HepG2 (cell line): ENCODE results near the gene LAMB3. TPM values are rescaled to one million over a fixed set of nuclear protein-coding genes. Genes with fewer than 3 reads are reported as not detected.

Experiments
- ATAC-seq: fragments of 200-7000 bp; cut with Tn5 transposase; 3 replicates; pipeline ENCODE4 v1.9.1; 2020; ENCODE audit warnings: mild to moderate bottlenecking, moderate library complexity
- BruUV-seq: library from RNA; stranded (reverse); fragments of 400-500 nt; replicated peaks from 2 replicates; lab custom pipeline; 2021; lab: Mats Ljungman, UMichigan
- CTCF ChIA-PET: fragments of 300-600 bp; formaldehyde crosslinking; extraction: SDS; loops from one replicate; lab custom pipeline; 2021; ENCODE audit warnings: low total read pairs, inconsistent platforms, low intra/inter-chr PET ratio; lab: Yijun Ruan, JAX
- POLR2A ChIA-PET: fragments of 350-600 bp; sonication (Branson Sonifier 250); formaldehyde crosslinking; loops from one replicate; lab custom pipeline; 2020; ENCODE audit warnings: antibody characterized with exemption, inconsistent platforms; lab: Yijun Ruan, JAX
- DNase-seq: peaks from one replicate; pipeline ENCODE4 v3.0.0-alpha.2; 2015; ENCODE audit warnings: low spot score
- FAIRE-seq: peaks from 3 replicates; lab custom pipeline; 2011; peaks lifted over from hg19 to GRCh38; lab: Jason Lieb, UNC
- H2AFZ ChIP-seq: one replicate; pipeline ENCODE4 v1.6.1; 2011; ENCODE audit warnings: low read length, inconsistent platforms
- H3K27ac ChIP-seq: fragments of 300-600 bp; 3 replicates; pipeline ENCODE4 v1.8.0; 2011; ENCODE audit warnings: mixed run types, mild to moderate bottlenecking, mixed read lengths, low read length, inconsistent platforms; ENCODE audit not compliant: insufficient read depth; ENCODE audit errors: extremely low read length
- H3K27me3 ChIP-seq, 2 experiments: fragments of 200-600 bp in 1 of 2; 2 replicates in 1 of 2; 3 replicates in 1 of 2; pipeline versions ENCODE4 v1.6.0 to v1.8.0; 2011; ENCODE audit warnings: low read length in 2 of 2, mild to moderate bottlenecking in 2 of 2, moderate library complexity in 2 of 2, inconsistent platforms in 1 of 2; ENCODE audit not compliant: insufficient read depth in 2 of 2, control insufficient read depth in 1 of 2
- H3K36me3 ChIP-seq, 2 experiments: fragments of 200-600 bp in 1 of 2; replicated peaks in 1 of 2; 2 replicates in 1 of 2; 3 replicates in 1 of 2; pipeline versions ENCODE4 v1.5.1 to v1.8.0; 2011; ENCODE audit warnings: low read length in 2 of 2, inconsistent platforms in 1 of 2; ENCODE audit not compliant: insufficient read depth in 2 of 2, control insufficient read depth in 1 of 2
- H3K4me1 ChIP-seq: 2 replicates; pipeline ENCODE4 v1.5.1; 2012; ENCODE audit warnings: low read length, inconsistent platforms; ENCODE audit not compliant: insufficient read depth
- H3K4me2 ChIP-seq: 2 replicates; pipeline ENCODE4 v1.6.0; 2011; ENCODE audit warnings: low read depth, low read length, inconsistent platforms
- H3K4me3 ChIP-seq, 3 experiments: fragments of 200-600 bp in 1 of 3; sonication (generic), shearing (Covaris generic) in 1 of 3; replicated peaks in 1 of 3; 2 replicates each; pipeline ENCODE4 v1.5.1; 2011 to 2016; ENCODE audit warnings: low read length in 3 of 3, inconsistent platforms in 2 of 3, low read depth in 2 of 3, mild to moderate bottlenecking in 2 of 3, control low read depth in 1 of 3, mixed read lengths in 1 of 3; ENCODE audit not compliant: insufficient read depth in 1 of 3
- H3K79me2 ChIP-seq: one replicate; pipeline ENCODE4 v1.6.1; 2011; ENCODE audit warnings: low read length, inconsistent platforms; ENCODE audit not compliant: insufficient read depth
- H3K9ac ChIP-seq: 2 replicates; pipeline ENCODE4 v1.6.0; 2011; ENCODE audit warnings: mild to moderate bottlenecking, low read depth, low read length, inconsistent platforms; ENCODE audit not compliant: insufficient read depth
- H3K9me3 ChIP-seq: 2 replicates; pipeline ENCODE4 v1.5.1; 2012; ENCODE audit warnings: mild to moderate bottlenecking, low read length
- H4K20me1 ChIP-seq: 2 replicates; pipeline ENCODE4 v1.6.0; 2011; ENCODE audit warnings: inconsistent platforms, mild to moderate bottlenecking, low read length, moderate library complexity; ENCODE audit not compliant: insufficient read depth
- ARID2 ChIP-seq: sonication (generic); formaldehyde crosslinking; IDR thresholded peaks from 2 replicates; pipeline ENCODE4 v1.8.1; 2022; ENCODE audit warnings: mild to moderate bottlenecking, missing genetic modification reagents, borderline replicate concordance
- ATF7 ChIP-seq, 2 experiments: fragments of 450-650 bp in 1 of 2; sonication (generic) in 1 of 2; formaldehyde crosslinking in 1 of 2; IDR thresholded peaks; 2 replicates each; pipeline versions ENCODE4 v1.4.0 to v1.6.1; 2016 to 2020; ENCODE audit warnings: antibody characterized with exemption in 1 of 2, mild to moderate bottlenecking in 1 of 2, missing genetic modification reagents in 1 of 2
- ETS1 ChIP-seq: sonication (generic); formaldehyde crosslinking; IDR thresholded peaks from 2 replicates; pipeline ENCODE4 v1.4.0; 2020; ENCODE audit warnings: missing genetic modification reagents
- GLMP ChIP-seq: sonication (generic); formaldehyde crosslinking; IDR thresholded peaks from 2 replicates; pipeline ENCODE4 v1.9.0; 2021; ENCODE audit warnings: missing genetic modification reagents, mild to moderate bottlenecking, borderline replicate concordance
- KAT8 ChIP-seq: IDR thresholded peaks from 2 replicates; pipeline ENCODE4 v1.6.1; 2016; ENCODE audit warnings: missing genetic modification reagents, missing compliant biosample characterization
- REPIN1 ChIP-seq: sonication (generic); formaldehyde crosslinking; IDR thresholded peaks from 2 replicates; pipeline ENCODE4 v1.8.0; 2022; ENCODE audit warnings: missing genetic modification reagents, low read depth, mild to moderate bottlenecking, borderline replicate concordance
- SMAD1 ChIP-seq: sonication (generic); formaldehyde crosslinking; IDR thresholded peaks from 2 replicates; pipeline ENCODE4 v1.4.0; 2020; ENCODE audit warnings: missing genetic modification reagents, low read depth, mild to moderate bottlenecking, borderline replicate concordance
- ZBTB42 ChIP-seq: sonication (generic); formaldehyde crosslinking; IDR thresholded peaks from 2 replicates; pipeline ENCODE4 v1.5.0; 2020; ENCODE audit warnings: mild to moderate bottlenecking, missing genetic modification reagents
- ZNF205 ChIP-seq: IDR thresholded peaks from 2 replicates; pipeline ENCODE4 v1.6.1; 2018; ENCODE audit warnings: missing biosample characterization, missing genetic modification reagents
- ZNF274 ChIP-seq: sonication (generic); formaldehyde crosslinking; IDR thresholded peaks from 2 replicates; pipeline ENCODE4 v1.5.1; 2020; ENCODE audit warnings: mild to moderate bottlenecking, missing genetic modification reagents
- ZNF747 ChIP-seq: sonication (generic); formaldehyde crosslinking; IDR thresholded peaks from 2 replicates; pipeline ENCODE4 v1.8.1; 2023; ENCODE audit warnings: missing genetic modification reagents, mild to moderate bottlenecking, borderline replicate concordance
- ZNF788 ChIP-seq: sonication (generic); formaldehyde crosslinking; IDR thresholded peaks from 2 replicates; pipeline ENCODE4 v1.5.0; 2020; ENCODE audit warnings: mild to moderate bottlenecking, missing genetic modification reagents, borderline replicate concordance
- WGBS: methylation state at CpG from one replicate; pipeline ENCODE4 v1.1.6; 2017; ENCODE audit warnings: low lambda C conversion rate; 5-methylcytosine and 5-hydroxymethylcytosine counted together
- in situ Hi-C: cut with HindIII; loops from 2 replicates; pipeline ENCODE4 v1.10.0; 2017; ENCODE audit warnings: low pct_unique_long_range_greater_than_20kb; ENCODE audit not compliant: extremely low pct_ligation_motif_present
- intact Hi-C: fragments of 100-400 bp; cut with micrococcal nuclease; formaldehyde crosslinking; loops from one replicate; pipeline ENCODE4 v1.10.0; 2022; ENCODE audit not compliant: unreplicated experiment
- polyA plus RNA-seq, 8 experiments: library from polyadenylated mRNA; depleted of rRNA in 3 of 8; stranded (reverse) in 7 of 8; unstranded in 1 of 8; fragments of >200 nt; fragmentation: Illumina TruSeq in 4 of 8; extraction: Trizol in 4 of 8; gene quantifications; 2 replicates each; pipeline versions ENCODE4 v1.2.1 to v1.2.3, GENCODE V29; 2011 to 2016; ENCODE audit warnings: low read depth in 4 of 8, missing spikeins in 1 of 8, mixed read lengths in 1 of 8; ENCODE audit not compliant: insufficient read depth in 1 of 8
- total RNA-seq, 5 experiments: library from RNA; depleted of rRNA; stranded (reverse); fragments of >200 nt; fragmentation: Illumina TruSeq; extraction: Trizol; gene quantifications; 2 replicates each; pipeline ENCODE4 v1.2.3, GENCODE V29; 2016; ENCODE audit warnings: low read depth in 1 of 5

The LAMB3 gene
- total and polyA plus RNA-seq, 2 of the 13 experiments (the other 11 are each of a cell fraction or from before 2014, with no cell fraction given), result 0.18 to 0.24 TPM

GRCh38 chr1:209577346-209577745 is 74.9 kb downstream of the LAMB3 start:
- H4K20me1 ChIP-seq, result no peaks in the 10 kb centered on the region
- CTCF ChIA-PET, result interaction anchor here (2.0 to 2.4 kb wide), 3 partner anchors 50 to 170 kb away, joined by 7 to 16 read pairs (median 14); no protein-coding TSS in a partner anchor
- intact Hi-C loops, result loop anchor here (5.0 kb wide), 1 partner anchor 170 kb away; no protein-coding TSS in a partner anchor
- no peak overlapping the region for H2AFZ ChIP-seq
- H3K27me3 ChIP-seq, result no peaks in the 10 kb centered on the region
- POLR2A ChIA-PET, result no interaction called here
- H3K4me2 ChIP-seq, result no peak overlapping the region
- TF ChIP-seq ZBTB42 (no peak), REPIN1 (no peak), GLMP (CRISPR knock-in tag) (no peak), ATF7 (IDR thresholded peaks at IDR 0.05) (no peak), ATF7 (CRISPR knock-in tag; IDR thresholded peaks at IDR 0.05) (no peak), KAT8 (CRISPR knock-in tag) (no peak), ZNF274 (no peak), ZNF747 (CRISPR knock-in tag) (no peak), ZNF788 (no peak), SMAD1 (CRISPR knock-in tag) (no peak), ETS1 (no peak), ARID2 (no peak), ZNF205 (CRISPR knock-in tag) (no peak)
- WGBS, result 0% methylated on average over 3 of the region's 3 CpGs
- in situ Hi-C loops, result loop anchor here (5.0 kb wide), 1 partner anchor 115 kb away; no protein-coding TSS in a partner anchor
- no peaks in the 10 kb centered on the region for H3K36me3 ChIP-seq
- BruUV-seq, result no TSS peak
- H3K4me1 ChIP-seq, result no peaks in the 10 kb centered on the region
- no peak for ATAC-seq
- H3K27ac ChIP-seq, result no peak overlapping the region
- no peaks in the 10 kb centered on the region for H3K79me2 ChIP-seq
- no peak overlapping the region for H3K4me3 ChIP-seq
- no peak overlapping the region for H3K9ac ChIP-seq
- H3K9me3 ChIP-seq, result no peaks in the 10 kb centered on the region
- no peak for FAIRE-seq
- DNase-seq, result no peak
